ENCODE results near the gene PSME4.

Gene PSME4

GRCh38 chr2:53820048-53820447, 150.7 kb downstream of the PSME4 start:
- no peak for TF ChIP-seq CTCF (IDR thresholded peaks at IDR 0.05; ENCODE audit: low read depth, low read length)
- DNase-seq (ENCODE audit: extremely low read depth, low read depth): no peak

DNA sequence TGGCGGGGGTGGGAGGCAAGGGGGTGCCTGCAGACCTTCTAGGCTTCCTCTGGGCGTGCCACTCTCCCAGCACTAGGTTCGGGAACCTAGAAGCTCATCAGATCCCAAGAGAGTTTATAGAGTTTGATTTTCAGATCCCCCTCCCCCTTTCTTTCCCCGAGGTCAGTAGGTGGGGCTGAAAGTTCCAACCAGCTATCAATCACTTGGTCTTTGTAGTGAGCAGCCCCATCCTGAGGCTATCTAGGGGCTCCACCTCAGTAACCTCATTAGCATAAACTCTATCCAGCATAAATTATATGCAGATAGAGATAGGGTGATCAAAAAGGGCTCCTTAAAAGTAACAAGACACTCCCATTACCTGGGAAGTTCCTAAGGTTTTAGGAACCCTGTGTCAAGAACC, 151.2 kb downstream of the PSME4 start:
- TF ChIP-seq CTCF (IDR thresholded peaks at IDR 0.05; ENCODE audit: low read depth, low read length): no peak
- DNase-seq (ENCODE audit: extremely low read depth, low read depth): no peak

- no peak for DNase-seq (ENCODE audit: extremely low read depth, low read depth)
- no peak for TF ChIP-seq CTCF (IDR thresholded peaks at IDR 0.05; ENCODE audit: low read depth, low read length)
Observed at GRCh38 chr2:53818854-53819435, 151.8 kb downstream of the PSME4 start.

Data from AG09319 (cell line).